ENCODE results near the gene CBX2. TPM values are rescaled to one million over a fixed set of nuclear protein-coding genes. Genes with fewer than 3 reads are reported as not detected.
A peak's percentile ranks its signal among the peaks of the same experiment; 100 is the strongest.

CBX2 gene
- total RNA-seq, 2 experiments from 2014 or later: 16.2 to 16.5 TPM

GRCh38 chr17:79737046-79737921 lies 40.7 kb upstream of the CBX2 start:
- DNase-seq: no peak
- peaks cover 12% of the 10 kb centered on the region for H3K4me1 Mint-ChIP-seq (ENCODE audit: low read depth)
- no peaks in the 10 kb centered on the region for H3K36me3 Mint-ChIP-seq (ENCODE audit: low read depth)
- H3K27me3 Mint-ChIP-seq (ENCODE audit: low read depth): peaks cover 5% of the 10 kb centered on the region
- H3K27ac Mint-ChIP-seq: no peak overlapping the region
- no peaks in the 10 kb centered on the region for H3K9me3 Mint-ChIP-seq (ENCODE audit: insufficient read depth)
- no peak overlapping the region for H3K4me3 Mint-ChIP-seq
- CTCF ChIA-PET: no interaction called here
- POLR2A ChIA-PET: no interaction called here
- ATAC-seq: no peak

DNA sequence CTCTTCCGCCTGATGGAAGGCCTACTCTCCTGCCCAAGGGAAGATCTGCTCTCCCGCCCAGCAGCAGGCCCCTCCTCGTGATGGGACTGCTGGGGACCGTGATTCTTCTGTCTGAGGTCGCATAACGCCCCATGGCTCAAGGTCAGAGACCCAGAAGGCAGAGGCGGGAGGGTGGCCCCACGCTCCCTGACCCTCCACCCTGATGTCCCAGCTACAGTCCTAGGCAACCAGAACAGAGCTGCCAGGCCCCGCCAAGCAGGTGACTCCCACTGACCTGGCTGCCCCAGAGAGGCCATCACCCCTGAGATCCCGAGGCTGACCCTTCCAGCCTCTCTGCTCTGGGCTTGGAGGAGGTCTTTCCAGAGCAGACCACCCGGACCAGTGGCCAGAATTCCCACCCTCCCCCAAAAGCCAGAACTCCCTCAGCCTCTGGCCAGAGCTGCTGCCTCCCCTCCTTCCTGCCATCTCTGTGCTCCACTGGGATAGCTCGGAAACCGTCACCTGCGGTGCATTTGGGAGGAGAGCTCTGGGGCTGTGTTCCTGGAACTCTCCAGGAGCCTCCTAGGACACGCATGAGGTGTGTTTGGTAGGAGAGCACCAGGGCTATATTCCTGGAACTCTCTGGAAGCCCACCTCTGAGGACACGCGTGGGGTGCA lies 39.9 kb upstream of the CBX2 start:
- Mint-ChIP-seq H3K27ac (no peak overlapping the region), H3K27me3 (ENCODE audit: low read depth) (peaks cover 5% of the 10 kb centered on the region), H3K9me3 (ENCODE audit: insufficient read depth) (no peaks in the 10 kb centered on the region), H3K4me3 (no peak overlapping the region), H3K4me1 (ENCODE audit: low read depth) (peaks cover 7% of the 10 kb centered on the region), H3K36me3 (ENCODE audit: low read depth) (no peaks in the 10 kb centered on the region)
- ATAC-seq (no peak), DNase-seq (no peak)
- POLR2A ChIA-PET: no interaction called here
- CTCF ChIA-PET: no interaction called here

- Mint-ChIP-seq H3K9me3 (ENCODE audit: insufficient read depth) (no peaks in the 10 kb centered on the region), H3K36me3 (ENCODE audit: low read depth) (no peaks in the 10 kb centered on the region), H3K4me3 (no peak overlapping the region), H3K27me3 (ENCODE audit: low read depth) (peaks cover 8% of the 10 kb centered on the region), H3K27ac (no peak overlapping the region), H3K4me1 (ENCODE audit: low read depth) (peaks cover 1% of the 10 kb centered on the region)
- POLR2A ChIA-PET: no interaction called here
- DNase-seq: no peak
- CTCF ChIA-PET: no interaction called here
- ATAC-seq: no peak
Measured at GRCh38 chr17:79738643-79739042, 39.3 kb upstream of the CBX2 start.

DNA sequence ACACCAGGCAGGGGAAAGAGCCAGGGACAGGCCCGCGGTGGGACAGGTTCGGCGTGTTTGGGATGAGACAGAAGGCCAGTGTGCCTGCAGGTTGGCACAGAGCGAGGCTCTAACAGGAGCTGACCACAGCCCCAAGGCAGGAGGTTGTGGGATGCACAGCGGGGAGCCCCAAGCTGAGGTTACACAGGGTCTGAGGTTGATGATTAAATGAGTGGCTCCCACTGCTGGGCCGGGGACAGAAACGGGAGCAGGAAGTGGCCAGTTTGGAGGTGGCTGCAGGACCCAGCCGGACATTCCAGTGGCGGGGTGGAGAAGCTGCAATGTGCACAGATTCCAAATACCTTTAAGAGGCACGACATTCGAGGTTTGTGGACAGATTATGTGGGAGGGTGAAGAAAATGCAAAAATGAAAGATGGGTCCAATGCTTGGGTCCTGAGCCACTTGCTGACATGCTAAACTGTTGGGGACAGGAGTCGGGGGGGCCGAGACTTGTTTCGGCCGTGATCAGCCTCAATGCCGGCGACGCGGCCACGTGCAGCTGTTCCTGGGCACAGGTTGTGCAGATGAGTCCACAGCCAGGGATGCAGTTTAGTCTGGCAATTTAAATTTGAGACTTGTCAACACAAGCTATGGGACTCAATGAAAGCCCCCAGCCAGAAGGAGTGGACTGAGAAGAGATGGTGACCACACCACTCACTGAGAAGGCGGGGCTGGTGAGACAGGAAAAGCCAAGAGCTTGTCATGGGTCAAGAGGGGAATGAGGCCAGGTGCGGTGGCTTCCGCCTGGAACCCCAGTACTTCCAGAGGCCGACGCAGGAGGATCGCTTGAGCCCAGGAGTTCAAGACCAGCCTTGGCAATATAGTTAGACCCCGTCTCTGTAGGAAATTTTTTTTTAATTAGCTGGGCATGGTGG lies 38.5 kb upstream of the CBX2 start:
- Mint-ChIP-seq H3K27ac (no peak overlapping the region), H3K9me3 (ENCODE audit: insufficient read depth) (no peaks in the 10 kb centered on the region), H3K4me3 (no peak overlapping the region), H3K36me3 (ENCODE audit: low read depth) (no peaks in the 10 kb centered on the region), H3K4me1 (ENCODE audit: low read depth) (no peaks in the 10 kb centered on the region), H3K27me3 (ENCODE audit: low read depth) (peaks cover 8% of the 10 kb centered on the region)
- ChIA-PET CTCF (interaction anchor here (3.1 kb wide), 1 partner anchor 11 kb away, joined by 19 read pairs; no protein-coding TSS in a partner anchor), POLR2A (no interaction called here)
- DNase-seq (no peak), ATAC-seq (no peak)

GRCh38 chr17:79740413-79740812 lies 37.5 kb upstream of the CBX2 start:
- no peak overlapping the region for H3K4me3 Mint-ChIP-seq
- H3K27ac Mint-ChIP-seq: no peak overlapping the region
- CTCF ChIA-PET: interaction anchor here (1.1 to 3.1 kb wide), 5 partner anchors 12 to 258 kb away, joined by 3 to 19 read pairs (median 4); no protein-coding TSS in a partner anchor
- H3K27me3 Mint-ChIP-seq (ENCODE audit: low read depth): peaks cover 10% of the 10 kb centered on the region
- no peaks in the 10 kb centered on the region for H3K9me3 Mint-ChIP-seq (ENCODE audit: insufficient read depth)
- H3K36me3 Mint-ChIP-seq (ENCODE audit: low read depth): no peaks in the 10 kb centered on the region
- POLR2A ChIA-PET: interaction anchor here (0.7 kb wide), 1 partner anchor 486 kb away, joined by 3 read pairs; no protein-coding TSS in a partner anchor
- H3K4me1 Mint-ChIP-seq (ENCODE audit: low read depth): peaks cover 4% of the 10 kb centered on the region
- no peak for ATAC-seq
- no peak for DNase-seq

- ATAC-seq (no peak), DNase-seq (no peak)
- no peaks in the 10 kb centered on the region for H3K36me3 Mint-ChIP-seq (ENCODE audit: low read depth)
- ChIA-PET POLR2A (interaction anchor here (1.2 kb wide), 1 partner anchor 8 kb away, joined by 3 read pairs; no protein-coding TSS in a partner anchor), CTCF (interaction anchor here (1.0 to 3.1 kb wide), 13 partner anchors 9 to 257 kb away, joined by 3 to 19 read pairs (median 4); partner anchors contain the start of gene CBX8)
- no peak overlapping the region for H3K27ac Mint-ChIP-seq
- H3K4me3 Mint-ChIP-seq: no peak overlapping the region
- H3K9me3 Mint-ChIP-seq (ENCODE audit: insufficient read depth): no peaks in the 10 kb centered on the region
- peaks cover 11% of the 10 kb centered on the region for H3K27me3 Mint-ChIP-seq (ENCODE audit: low read depth)
- peaks cover 12% of the 10 kb centered on the region for H3K4me1 Mint-ChIP-seq (ENCODE audit: low read depth)
Measured at GRCh38 chr17:79741401-79741750, 36.6 kb upstream of the CBX2 start.

DNA sequence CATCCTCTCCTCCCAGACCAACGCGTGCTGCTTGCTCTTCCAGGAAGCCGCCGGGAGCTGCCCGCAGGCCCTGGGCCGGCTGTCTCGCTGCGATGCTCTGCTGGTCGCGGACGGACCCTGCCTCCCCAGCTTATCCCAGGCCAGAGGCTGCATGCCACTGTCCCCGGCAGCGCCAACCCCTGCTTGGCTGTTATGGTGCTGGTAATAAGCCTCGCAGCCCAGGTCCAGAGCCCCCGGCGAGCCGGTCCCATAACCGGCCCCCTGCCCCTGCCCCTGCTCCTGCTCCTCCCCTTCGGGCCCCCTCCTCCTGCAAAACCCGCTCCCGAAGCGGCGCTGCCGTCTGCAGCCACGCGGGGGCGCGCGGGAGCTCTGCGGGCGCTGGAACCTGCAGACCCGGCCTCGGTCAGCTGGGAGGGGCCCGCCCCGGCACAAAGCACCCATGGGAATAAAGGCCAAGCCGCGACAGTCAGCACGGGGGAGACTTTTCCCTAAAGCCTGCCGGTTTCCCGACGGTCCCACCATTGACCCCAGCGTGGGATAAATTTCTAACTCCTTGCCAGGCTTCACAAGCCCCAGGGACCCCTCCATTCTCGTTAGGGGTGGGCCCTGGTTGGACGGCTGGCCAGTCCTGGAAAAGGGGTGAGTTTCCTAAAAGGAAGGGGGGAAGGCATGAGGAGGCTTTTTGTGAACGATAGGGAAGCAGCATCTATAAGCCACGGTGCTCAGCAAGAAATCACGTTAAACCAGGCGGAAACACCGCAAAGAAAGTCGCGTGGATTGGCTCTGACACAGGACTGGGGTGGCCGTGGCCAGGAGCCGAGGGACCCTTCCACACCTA lies 36.0 kb upstream of the CBX2 start:
- Mint-ChIP-seq H3K36me3 (ENCODE audit: low read depth) (no peaks in the 10 kb centered on the region), H3K4me3 (no peak overlapping the region), H3K27ac (no peak overlapping the region), H3K4me1 (ENCODE audit: low read depth) (peaks cover 14% of the 10 kb centered on the region), H3K9me3 (ENCODE audit: insufficient read depth) (no peaks in the 10 kb centered on the region), H3K27me3 (ENCODE audit: low read depth) (peaks cover 12% of the 10 kb centered on the region)
- CTCF ChIA-PET: interaction anchor here (0.7 to 3.1 kb wide), 17 partner anchors 9 to 256 kb away, joined by 3 to 19 read pairs (median 4); partner anchors contain the start of gene CBX8
- DNase-seq (peak; percentile 74), ATAC-seq (peak; percentile 67)
- POLR2A ChIA-PET: interaction anchor here (1.2 kb wide), 1 partner anchor 9 kb away, joined by 3 read pairs; no protein-coding TSS in a partner anchor

DNA sequence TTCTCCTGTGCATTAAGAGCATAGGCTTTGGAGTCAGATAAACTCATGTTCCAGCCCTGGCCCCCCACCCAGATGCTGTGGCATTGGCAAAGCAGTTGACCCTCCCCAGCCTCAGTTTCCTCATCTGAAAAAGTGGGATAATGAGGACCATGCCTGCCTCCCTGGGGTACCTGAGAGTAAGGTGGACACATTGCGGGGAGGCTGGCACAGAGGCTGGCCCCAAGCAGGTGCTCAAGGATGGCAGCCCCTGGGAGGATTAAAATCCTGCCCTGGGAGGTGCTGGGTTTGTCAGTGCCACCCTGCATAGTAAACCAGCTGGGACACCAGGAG lies 35.4 kb upstream of the CBX2 start:
- Mint-ChIP-seq H3K9me3 (ENCODE audit: insufficient read depth) (no peaks in the 10 kb centered on the region), H3K27me3 (ENCODE audit: low read depth) (peaks cover 16% of the 10 kb centered on the region), H3K36me3 (ENCODE audit: low read depth) (no peaks in the 10 kb centered on the region), H3K27ac (no peak overlapping the region), H3K4me1 (ENCODE audit: low read depth) (peaks cover 16% of the 10 kb centered on the region), H3K4me3 (no peak overlapping the region)
- ChIA-PET CTCF (interaction anchor here (0.7 to 3.1 kb wide), 15 partner anchors 9 to 252 kb away, joined by 3 to 19 read pairs (median 4); no protein-coding TSS in a partner anchor), POLR2A (interaction anchor here (1.2 kb wide), 1 partner anchor 9 kb away, joined by 3 read pairs; no protein-coding TSS in a partner anchor)
- no peak for ATAC-seq
- DNase-seq: no peak

DNA sequence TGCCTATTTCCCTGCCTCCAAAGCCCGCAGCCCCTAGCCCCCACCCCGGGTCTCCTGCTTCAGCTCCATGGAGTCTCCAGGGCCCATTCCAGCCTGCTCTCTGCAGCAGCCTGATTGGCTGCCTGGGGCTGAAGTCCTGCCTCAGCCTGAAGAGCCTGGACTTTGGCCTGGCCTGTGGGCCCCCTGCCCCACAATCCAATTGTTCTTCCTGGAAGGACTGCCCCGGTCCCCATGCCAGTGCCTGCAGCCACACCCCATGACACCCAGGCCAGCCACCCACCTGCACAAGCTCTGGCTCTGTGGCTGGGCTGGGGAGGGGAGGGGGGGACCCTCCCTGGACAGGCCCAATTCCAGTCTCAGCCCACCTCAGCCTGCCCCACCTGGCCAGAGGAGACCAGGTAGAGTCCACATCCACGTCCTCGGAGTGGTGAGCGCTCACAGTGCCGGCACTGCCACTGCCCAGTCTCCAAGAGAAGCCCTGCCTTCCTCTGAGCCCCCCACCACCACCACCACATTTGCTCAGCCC lies 34.9 kb upstream of the CBX2 start:
- no peak for ATAC-seq
- no peak for DNase-seq
- H3K9me3 Mint-ChIP-seq (ENCODE audit: insufficient read depth): no peaks in the 10 kb centered on the region
- no peak overlapping the region for H3K4me3 Mint-ChIP-seq
- no peaks in the 10 kb centered on the region for H3K36me3 Mint-ChIP-seq (ENCODE audit: low read depth)
- H3K27me3 Mint-ChIP-seq (ENCODE audit: low read depth): peaks cover 20% of the 10 kb centered on the region
- H3K4me1 Mint-ChIP-seq (ENCODE audit: low read depth): peaks cover 19% of the 10 kb centered on the region
- no peak overlapping the region for H3K27ac Mint-ChIP-seq
- ChIA-PET CTCF (interaction anchor here (0.7 to 3.1 kb wide), 9 partner anchors 14 to 266 kb away, joined by 3 to 19 read pairs (median 3); no protein-coding TSS in a partner anchor), POLR2A (no interaction called here)

DNA sequence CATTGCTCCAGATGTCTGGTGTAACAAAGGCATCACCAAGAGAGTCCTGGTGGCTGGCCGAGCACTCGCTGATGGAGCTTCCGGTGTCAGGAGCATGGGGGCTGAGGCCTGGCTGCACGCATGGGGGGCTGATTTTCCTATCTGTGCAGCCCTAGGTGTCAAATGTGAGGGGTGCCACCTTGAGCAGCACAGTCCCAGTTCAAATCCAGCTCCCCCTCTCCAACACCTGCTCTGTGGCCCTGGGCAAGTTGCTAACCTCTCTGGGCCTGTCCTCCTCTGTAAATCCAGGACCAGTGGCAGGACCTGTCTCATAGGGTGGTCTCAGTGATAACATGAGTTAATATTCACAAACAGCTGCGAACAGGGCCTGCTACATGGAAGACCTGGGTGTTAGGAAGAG lies 34.3 kb upstream of the CBX2 start:
- H3K27me3 Mint-ChIP-seq (ENCODE audit: low read depth): peaks cover 22% of the 10 kb centered on the region
- no peak overlapping the region for H3K4me3 Mint-ChIP-seq
- ATAC-seq (no peak), DNase-seq (no peak)
- H3K4me1 Mint-ChIP-seq (ENCODE audit: low read depth): peaks cover 19% of the 10 kb centered on the region
- no peak overlapping the region for H3K27ac Mint-ChIP-seq
- no peaks in the 10 kb centered on the region for H3K36me3 Mint-ChIP-seq (ENCODE audit: low read depth)
- no peaks in the 10 kb centered on the region for H3K9me3 Mint-ChIP-seq (ENCODE audit: insufficient read depth)
- ChIA-PET CTCF (interaction anchor here (0.8 to 2.9 kb wide), 6 partner anchors 13 to 265 kb away, joined by 3 to 9 read pairs (median 3); no protein-coding TSS in a partner anchor), POLR2A (no interaction called here)
